Fibroblast of the conjunctiva (primary cell): ENCODE measurements around the gene ARHGEF12.
A peak's percentile ranks its signal among the peaks of the same experiment; 100 is the strongest.

Experiments used
- DNase-seq: peaks from one replicate; pipeline ENCODE4 v3.0.0-alpha.2; 2010; ENCODE audit warnings: low read depth

ARHGEF12 gene

GRCh38 chr11:120424185-120424969 is 88.2 kb downstream of the ARHGEF12 start:
- DNase-seq: no peak

GRCh38 chr11:120424970-120425332 is 88.7 kb downstream of the ARHGEF12 start:
- DNase-seq: no peak

GRCh38 chr11:120425527-120425926 is 89.3 kb downstream of the ARHGEF12 start:
- no peak for DNase-seq

GRCh38 chr11:120430146-120430545 is 93.9 kb downstream of the ARHGEF12 start:
- DNase-seq: no peak

- peak; percentile 56 for DNase-seq
Measured at GRCh38 chr11:120431633-120432032, 95.4 kb downstream of the ARHGEF12 start.

- DNase-seq: peak; percentile 97
Measured at GRCh38 chr11:120432056-120433018, 96.1 kb downstream of the ARHGEF12 start.

GRCh38 chr11:120441592-120441991 is 105.4 kb downstream of the ARHGEF12 start:
- no peak for DNase-seq

- no peak for DNase-seq
Measured at GRCh38 chr11:120442031-120442430, 105.8 kb downstream of the ARHGEF12 start.

- DNase-seq: no peak
Measured at GRCh38 chr11:120446802-120447201, 110.6 kb downstream of the ARHGEF12 start.

GRCh38 chr11:120448240-120448639 is 112.0 kb downstream of the ARHGEF12 start:
- DNase-seq: no peak

- no peak for DNase-seq
Measured at GRCh38 chr11:120455487-120455886, 119.3 kb downstream of the ARHGEF12 start.

- DNase-seq: no peak
Measured at GRCh38 chr11:120457996-120458395, 121.8 kb downstream of the ARHGEF12 start.

GRCh38 chr11:120462825-120463224 is 126.6 kb downstream of the ARHGEF12 start:
- DNase-seq: no peak

- DNase-seq: no peak
Measured at GRCh38 chr11:120465921-120466534, 129.8 kb downstream of the ARHGEF12 start.

GRCh38 chr11:120467627-120468026 is 131.4 kb downstream of the ARHGEF12 start:
- no peak for DNase-seq

- peak; percentile 28 for DNase-seq
Measured at GRCh38 chr11:120471131-120471530, 134.9 kb downstream of the ARHGEF12 start.

- no peak for DNase-seq
Measured at GRCh38 chr11:120471994-120472393, 135.8 kb downstream of the ARHGEF12 start.

- no peak for DNase-seq
Measured at GRCh38 chr11:120473503-120473902, 137.3 kb downstream of the ARHGEF12 start.

GRCh38 chr11:120482149-120482548 is 145.9 kb downstream of the ARHGEF12 start:
- DNase-seq: no peak

GRCh38 chr11:120484722-120485121 is 148.5 kb downstream of the ARHGEF12 start:
- DNase-seq: no peak

GRCh38 chr11:120486138-120486537 is 149.9 kb downstream of the ARHGEF12 start:
- DNase-seq: no peak

GRCh38 chr11:120489799-120490198 is 153.6 kb downstream of the ARHGEF12 start:
- DNase-seq: no peak

- DNase-seq: no peak
Measured at GRCh38 chr11:120492486-120492885, 156.3 kb downstream of the ARHGEF12 start.
